Sigmoid colon (tissue), 7 donors: Measurements from ENCODE around the gene PUS7. TPM values are rescaled to one million over a fixed set of nuclear protein-coding genes. Genes with fewer than 3 reads are reported as not detected.

ENCODE experiments used
- DNase-seq: peaks from one replicate; pipeline ENCODE4 v3.0.0-alpha.2; 2019
- H3K27ac ChIP-seq, 4 donors: fragments of 200-600 bp; sonication (generic); one replicate each; pipeline ENCODE4 v1.5.1; 2016 to 2019; ENCODE audit warnings: mild to moderate bottlenecking in 1 of 4
- H3K27me3 ChIP-seq, 3 donors: fragments of 200-600 bp; sonication (generic); one replicate each; pipeline ENCODE4 v1.5.1; 2019; ENCODE audit warnings: mild to moderate bottlenecking in 1 of 3
- H3K36me3 ChIP-seq, 4 donors: fragments of 200-600 bp; sonication (generic); one replicate each; pipeline ENCODE4 v1.5.1; 2016 to 2019
- H3K4me1 ChIP-seq, 4 donors: fragments of 200-600 bp; sonication (generic); one replicate each; pipeline ENCODE4 v1.5.1; 2017 to 2019
- H3K4me3 ChIP-seq, 4 donors: fragments of 200-600 bp; sonication (generic); one replicate each; pipeline ENCODE4 v1.5.1; 2017 to 2019; ENCODE audit warnings: mild to moderate bottlenecking in 2 of 4, moderate library complexity in 1 of 4
- H3K9me3 ChIP-seq, 4 donors: fragments of 200-600 bp in 3 of 4; sonication (generic) in 3 of 4; one replicate each; pipeline versions ENCODE4 v1.5.1 to v1.6.1; 2013 to 2019
- EP300 ChIP-seq, 4 donors: sonication (generic); formaldehyde crosslinking; IDR thresholded peaks; one replicate each; pipeline ENCODE4 v1.6.1; 2017; ENCODE audit warnings: antibody characterized with exemption in 4 of 4
- POLR2A ChIP-seq, 2 donors: fragments of 450-650 bp; IDR thresholded peaks; one replicate each; pipeline ENCODE4 v1.6.1; 2016; ENCODE audit warnings: antibody characterized with exemption in 2 of 2, mild to moderate bottlenecking in 2 of 2, moderate library complexity in 2 of 2
- POLR2AphosphoS5 ChIP-seq, 4 donors: sonication (generic); formaldehyde crosslinking; IDR thresholded peaks; one replicate each; pipeline ENCODE4 v1.6.1; 2017; ENCODE audit warnings: antibody characterized with exemption in 4 of 4
- WGBS, 2 donors: extraction: QIAGEN DNeasy Blood & Tissue Kit; methylation state at CpG; one replicate each; pipeline ENCODE4 v1.1.7; 2013; 5-methylcytosine and 5-hydroxymethylcytosine counted together
- intact Hi-C: fragments of 100-400 bp; cut with DNase I; formaldehyde crosslinking; loops from one replicate; pipeline ENCODE4 v1.15.1; 2023
- polyA plus RNA-seq, 3 donors: library from polyadenylated mRNA; stranded (reverse); fragments of 200-250 nt; gene quantifications; one replicate each; pipeline ENCODE4 v1.2.3, GENCODE V29; 2013
- total RNA-seq, 4 donors: library from RNA; depleted of rRNA; stranded (reverse); fragments of >200 nt; gene quantifications; one replicate each; pipeline ENCODE4 v1.1.0, GENCODE V29; 2016
- TF ChIP-seq, protein P1 (sequence below), 4 experiments: fragments of 450-650 bp in 3 of 4; fragments of 200-600 bp in 1 of 4; IDR thresholded peaks; one replicate each; pipeline ENCODE4 v1.5.1; 2016 to 2019; ENCODE audit warnings: antibody characterized with exemption in 4 of 4, mild to moderate bottlenecking in 3 of 4, moderate library complexity in 2 of 4
- donor health status: healthy with polysubstance abuse.
- donor health status: Bipolar disorder and iron deficiency.
- donor health status: healthy.

Gene PUS7, protein sequence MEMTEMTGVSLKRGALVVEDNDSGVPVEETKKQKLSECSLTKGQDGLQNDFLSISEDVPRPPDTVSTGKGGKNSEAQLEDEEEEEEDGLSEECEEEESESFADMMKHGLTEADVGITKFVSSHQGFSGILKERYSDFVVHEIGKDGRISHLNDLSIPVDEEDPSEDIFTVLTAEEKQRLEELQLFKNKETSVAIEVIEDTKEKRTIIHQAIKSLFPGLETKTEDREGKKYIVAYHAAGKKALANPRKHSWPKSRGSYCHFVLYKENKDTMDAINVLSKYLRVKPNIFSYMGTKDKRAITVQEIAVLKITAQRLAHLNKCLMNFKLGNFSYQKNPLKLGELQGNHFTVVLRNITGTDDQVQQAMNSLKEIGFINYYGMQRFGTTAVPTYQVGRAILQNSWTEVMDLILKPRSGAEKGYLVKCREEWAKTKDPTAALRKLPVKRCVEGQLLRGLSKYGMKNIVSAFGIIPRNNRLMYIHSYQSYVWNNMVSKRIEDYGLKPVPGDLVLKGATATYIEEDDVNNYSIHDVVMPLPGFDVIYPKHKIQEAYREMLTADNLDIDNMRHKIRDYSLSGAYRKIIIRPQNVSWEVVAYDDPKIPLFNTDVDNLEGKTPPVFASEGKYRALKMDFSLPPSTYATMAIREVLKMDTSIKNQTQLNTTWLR
- total RNA-seq (1 to 10 TPM; 5.8 to 9.1 (median 6.7) TPM), polyA plus RNA-seq (1 to 10 TPM; 1.6 to 6.2 (median 1.8) TPM)

DNA sequence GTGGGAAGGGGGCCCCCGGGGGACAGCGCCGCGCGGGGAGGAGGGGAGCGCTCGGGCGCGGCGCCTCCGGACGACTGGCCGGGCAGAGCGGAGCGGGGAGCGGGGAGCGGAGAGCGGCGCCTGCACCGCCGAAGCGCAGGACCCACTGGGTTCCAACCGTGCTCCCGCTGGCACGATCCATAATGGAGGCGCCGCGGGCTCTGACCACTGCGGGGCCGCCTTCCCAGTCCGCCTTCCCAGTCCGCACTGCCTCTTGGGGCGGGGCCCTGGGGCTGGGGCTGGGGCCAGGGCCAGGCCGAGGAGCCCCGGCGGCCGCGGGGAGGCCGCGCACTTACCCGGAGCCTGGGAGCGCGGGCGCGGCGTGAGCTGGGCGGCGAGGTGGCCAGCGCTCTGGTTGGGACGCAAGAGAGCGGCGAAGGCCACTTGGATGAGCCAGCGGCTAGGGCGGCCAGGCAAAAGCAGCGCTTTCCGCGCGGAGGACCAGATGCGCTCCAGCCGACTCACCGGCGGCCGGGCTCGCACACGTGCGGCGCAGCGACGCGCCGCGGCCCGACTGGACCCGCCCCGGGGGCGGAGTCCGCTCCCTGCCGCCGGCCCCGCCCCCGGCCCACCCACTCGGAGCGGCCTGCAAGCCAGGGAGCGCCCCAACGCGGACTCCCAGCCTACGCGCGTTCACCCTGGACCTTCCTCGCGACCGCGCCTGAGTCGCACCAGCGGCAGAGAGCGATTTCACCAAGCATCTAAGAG is at the start of gene PUS7:
Gene PUS7 (minus strand): TSS at position 555 of the 747 bp plus-strand sequence. CDS start 13,759 bp downstream, outside the sequence.
- peak within 1 kb of the TSS; percentile 86 to 95 (median 91) for H3K27ac ChIP-seq
- H3K4me3 ChIP-seq = peak within 1 kb of the TSS; percentile 50 to 84 (median 76)
- H3K4me1 ChIP-seq = peaks cover 0 to 18% (median 15%) of the 10 kb centered on the region in 4 donors
- peak; percentile 56 to 80 (median 76) for TF ChIP-seq POLR2AphosphoS5 (IDR thresholded peaks at IDR 0.05)
- TF ChIP-seq, protein P1, sequence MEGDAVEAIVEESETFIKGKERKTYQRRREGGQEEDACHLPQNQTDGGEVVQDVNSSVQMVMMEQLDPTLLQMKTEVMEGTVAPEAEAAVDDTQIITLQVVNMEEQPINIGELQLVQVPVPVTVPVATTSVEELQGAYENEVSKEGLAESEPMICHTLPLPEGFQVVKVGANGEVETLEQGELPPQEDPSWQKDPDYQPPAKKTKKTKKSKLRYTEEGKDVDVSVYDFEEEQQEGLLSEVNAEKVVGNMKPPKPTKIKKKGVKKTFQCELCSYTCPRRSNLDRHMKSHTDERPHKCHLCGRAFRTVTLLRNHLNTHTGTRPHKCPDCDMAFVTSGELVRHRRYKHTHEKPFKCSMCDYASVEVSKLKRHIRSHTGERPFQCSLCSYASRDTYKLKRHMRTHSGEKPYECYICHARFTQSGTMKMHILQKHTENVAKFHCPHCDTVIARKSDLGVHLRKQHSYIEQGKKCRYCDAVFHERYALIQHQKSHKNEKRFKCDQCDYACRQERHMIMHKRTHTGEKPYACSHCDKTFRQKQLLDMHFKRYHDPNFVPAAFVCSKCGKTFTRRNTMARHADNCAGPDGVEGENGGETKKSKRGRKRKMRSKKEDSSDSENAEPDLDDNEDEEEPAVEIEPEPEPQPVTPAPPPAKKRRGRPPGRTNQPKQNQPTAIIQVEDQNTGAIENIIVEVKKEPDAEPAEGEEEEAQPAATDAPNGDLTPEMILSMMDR (IDR thresholded peaks at IDR 0.05) = no peak
- DNase-seq = peak; percentile 94
- WGBS, 2 donors = 0 to 1% methylated on average over 96 of the region's 96 CpGs
- no peaks in the 10 kb centered on the region for H3K36me3 ChIP-seq
- intact Hi-C loops = no loop called here
- H3K9me3 ChIP-seq = no peaks in the 10 kb centered on the region
- H3K27me3 ChIP-seq = no peaks in the 10 kb centered on the region

DNA sequence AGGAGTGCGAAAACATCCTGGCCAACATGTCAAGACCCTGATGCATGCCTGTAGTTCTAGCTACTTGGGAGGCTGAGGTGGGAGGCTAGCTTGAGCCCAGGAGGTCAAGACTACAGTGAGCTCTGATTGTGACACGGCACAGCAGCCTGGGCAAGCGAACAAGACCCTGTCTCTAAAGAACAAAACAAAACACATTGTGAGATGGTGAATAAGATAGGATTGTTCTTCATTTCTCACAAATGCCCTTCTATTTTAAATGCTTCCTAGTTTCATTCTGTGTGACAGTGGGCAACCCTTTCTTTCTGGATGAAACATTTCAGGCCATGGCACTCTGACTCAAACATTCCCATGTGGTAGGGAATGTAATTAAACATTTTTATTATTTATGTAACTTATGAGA is 45.8 kb upstream of the PUS7 start:
- intact Hi-C loops = no loop called here
- no peak overlapping the region for H3K27ac ChIP-seq
- 95 to 97% methylated on average over 3 of the region's 3 CpGs for WGBS, 2 donors

DNA sequence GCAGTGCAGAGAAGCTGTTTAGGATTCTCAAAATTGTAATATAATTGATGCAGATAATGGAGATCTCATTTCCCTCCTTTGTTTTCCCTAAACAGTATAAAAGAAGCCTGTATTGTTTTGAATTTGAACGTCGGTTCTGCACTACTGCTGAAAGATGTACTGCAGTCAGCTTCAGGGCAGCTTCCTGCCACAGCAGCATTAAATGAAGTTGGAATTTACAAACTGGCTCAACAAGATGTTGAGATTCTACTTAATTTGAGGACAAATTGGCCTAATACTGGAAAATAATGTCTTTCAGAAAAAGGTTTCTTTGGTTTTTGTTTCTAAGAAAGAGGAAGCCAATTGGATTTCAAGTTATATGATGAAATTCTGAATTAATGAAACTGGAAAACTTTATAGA is 45.0 kb upstream of the PUS7 start:
- no peak for DNase-seq
- no peak overlapping the region for H3K27ac ChIP-seq
- WGBS, 2 donors = 89 to 90% methylated on average over 2 of the region's 2 CpGs
- no peaks in the 10 kb centered on the region for H3K4me1 ChIP-seq
- intact Hi-C loops = no loop called here
- TF ChIP-seq, protein P1 (IDR thresholded peaks at IDR 0.05) = no peak
- no peak for TF ChIP-seq EP300 (IDR thresholded peaks at IDR 0.05)
- TF ChIP-seq POLR2A (IDR thresholded peaks at IDR 0.05) = no peak
- no peak for TF ChIP-seq POLR2AphosphoS5 (IDR thresholded peaks at IDR 0.05)
- peaks cover 5 to 68% (median 22%) of the 10 kb centered on the region in 4 donors for H3K36me3 ChIP-seq
- no peaks in the 10 kb centered on the region for H3K9me3 ChIP-seq
- no peak overlapping the region for H3K4me3 ChIP-seq
- H3K27me3 ChIP-seq = no peaks in the 10 kb centered on the region

More for the DNA sequence above, 45.8 kb upstream of the PUS7 start:
- Histone ChIP-seq H3K36me3 (peaks cover 5 to 62% (median 22%) of the 10 kb centered on the region in 4 donors), H3K4me1 (no peaks in the 10 kb centered on the region), H3K4me3 (no peak overlapping the region), H3K9me3 (no peaks in the 10 kb centered on the region), H3K27me3 (no peaks in the 10 kb centered on the region)
- TF ChIP-seq POLR2A (IDR thresholded peaks at IDR 0.05) (no peak), POLR2AphosphoS5 (IDR thresholded peaks at IDR 0.05) (no peak), EP300 (IDR thresholded peaks at IDR 0.05) (no peak)
- TF ChIP-seq, protein P1 (IDR thresholded peaks at IDR 0.05) = no peak
- DNase-seq = no peak

DNA sequence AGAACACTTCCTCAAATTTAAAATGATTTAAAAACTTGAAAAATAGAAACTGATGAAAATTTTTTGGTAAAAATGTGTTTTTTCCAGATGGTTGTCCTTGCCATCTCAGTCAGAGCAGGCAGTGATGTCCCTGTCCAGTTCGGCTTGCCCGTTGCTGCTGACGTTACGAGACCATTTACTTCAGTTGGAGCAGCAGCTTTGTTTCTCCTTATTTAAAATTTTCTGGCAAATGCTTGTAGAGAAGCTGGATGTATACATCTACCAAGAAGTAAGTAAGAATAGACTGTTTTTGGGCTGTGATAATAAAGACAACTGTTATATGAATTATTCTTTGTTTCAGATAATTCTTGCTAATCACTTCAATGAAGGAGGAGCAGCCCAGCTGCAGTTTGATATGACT is 43.1 kb upstream of the PUS7 start:
- TF ChIP-seq POLR2A (IDR thresholded peaks at IDR 0.05) (no peak), EP300 (IDR thresholded peaks at IDR 0.05) (no peak), POLR2AphosphoS5 (IDR thresholded peaks at IDR 0.05) (no peak)
- TF ChIP-seq, protein P1 (IDR thresholded peaks at IDR 0.05) = no peak
- no peak for DNase-seq
- Histone ChIP-seq H3K36me3 (peaks cover 5 to 85% (median 22%) of the 10 kb centered on the region in 4 donors), H3K27ac (no peak overlapping the region), H3K27me3 (no peaks in the 10 kb centered on the region), H3K4me1 (no peaks in the 10 kb centered on the region), H3K9me3 (no peaks in the 10 kb centered on the region), H3K4me3 (no peak overlapping the region)
- intact Hi-C loops = no loop called here
- 98 to 99% methylated on average over 4 of the region's 4 CpGs for WGBS, 2 donors
